Calu3 (cell line): Measurements from ENCODE around the gene TCEA3. TPM values are rescaled to one million over a fixed set of nuclear protein-coding genes. Genes with fewer than 3 reads are reported as not detected.

Experiments
- BruUV-seq: library from RNA; stranded (reverse); fragments of 400-500 nt; replicated peaks from 2 replicates; lab custom pipeline; 2021; lab: Mats Ljungman, UMichigan
- CTCF ChIA-PET: fragments of 300-600 bp; sonication (Branson Sonifier 250); formaldehyde crosslinking; loops from one replicate; lab custom pipeline; 2022; ENCODE audit warnings: antibody characterized with exemption; lab: Charles Lee
- DNase-seq: peaks from one replicate; pipeline ENCODE4 v3.0.0; 2022
- H3K27ac Mint-ChIP-seq: one replicate; pipeline ENCODE4 v1.8.0; 2022; ENCODE audit warnings: mixed read lengths; ENCODE audit not compliant: unreplicated experiment
- H3K27me3 Mint-ChIP-seq: one replicate; pipeline ENCODE4 v1.8.0; 2022; ENCODE audit warnings: mixed read lengths; ENCODE audit not compliant: unreplicated experiment
- H3K36me3 Mint-ChIP-seq: one replicate; pipeline ENCODE4 v1.8.0; 2022; ENCODE audit warnings: mild to moderate bottlenecking, moderate library complexity, mixed read lengths; ENCODE audit not compliant: insufficient read depth, unreplicated experiment
- H3K4me1 Mint-ChIP-seq: one replicate; pipeline ENCODE4 v1.8.0; 2022; ENCODE audit warnings: mild to moderate bottlenecking, low read depth, mixed read lengths; ENCODE audit not compliant: unreplicated experiment
- H3K4me3 Mint-ChIP-seq: one replicate; pipeline ENCODE4 v1.8.0; 2022; ENCODE audit warnings: mild to moderate bottlenecking, low read depth, moderate library complexity, mixed read lengths; ENCODE audit not compliant: unreplicated experiment
- H3K9me3 Mint-ChIP-seq: one replicate; pipeline ENCODE4 v1.8.0; 2022; ENCODE audit warnings: low read depth, mixed read lengths; ENCODE audit not compliant: unreplicated experiment
- intact Hi-C: fragments of 100-400 bp; cut with micrococcal nuclease; formaldehyde crosslinking; loops from one replicate; pipeline ENCODE4 v1.10.0; 2022; ENCODE audit not compliant: unreplicated experiment
- total RNA-seq: library from RNA; stranded (reverse); gene quantifications from 2 replicates; pipeline ENCODE4 v1.2.3, GENCODE V29; 2022
- TF ChIP-seq, protein P1 (sequence below): fragments of 200-600 bp; IDR thresholded peaks from one replicate; pipeline ENCODE4 v1.8.0; 2022; ENCODE audit warnings: antibody characterized with exemption; ENCODE audit not compliant: unreplicated experiment

The TCEA3 gene
- total RNA-seq, 1 experiment from 2014 or later: 1.5 TPM

DNA sequence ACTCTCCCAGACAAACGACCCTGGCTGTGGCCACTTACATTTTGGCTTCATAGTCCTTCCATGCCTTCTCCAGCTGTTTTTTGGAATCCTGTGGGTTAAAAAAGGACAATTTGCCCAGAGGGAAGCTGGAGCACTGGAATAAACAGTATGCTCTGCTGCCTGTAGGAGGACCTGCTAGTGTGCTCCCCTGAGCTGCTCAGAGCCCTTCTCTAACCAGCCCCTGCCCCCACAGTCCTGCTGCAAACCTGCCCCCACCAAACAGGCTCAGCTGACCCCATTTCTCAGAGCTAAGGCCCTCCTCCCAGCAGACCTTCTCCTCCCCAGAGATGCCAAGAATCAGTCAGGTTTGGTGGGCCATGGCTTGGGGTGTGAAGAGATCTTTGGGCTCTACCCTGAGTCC lies 26.9 kb upstream of the TCEA3 start:
- no peak for DNase-seq
- peaks cover 19% of the 10 kb centered on the region for H3K27me3 Mint-ChIP-seq
- H3K36me3 Mint-ChIP-seq: peaks cover 5% of the 10 kb centered on the region
- no peak overlapping the region for H3K4me3 Mint-ChIP-seq
- CTCF ChIA-PET: interaction anchor here (0.5 to 1.4 kb wide), 7 partner anchors 15 to 107 kb away, joined by 3 to 9 read pairs (median 5); partner anchors contain the start of genes ASAP3 and HNRNPR
- intact Hi-C loops: no loop called here
- no TSS peak for BruUV-seq
- peaks cover 27% of the 10 kb centered on the region for H3K4me1 Mint-ChIP-seq
- H3K9me3 Mint-ChIP-seq: no peaks in the 10 kb centered on the region
- TF ChIP-seq, protein P1, sequence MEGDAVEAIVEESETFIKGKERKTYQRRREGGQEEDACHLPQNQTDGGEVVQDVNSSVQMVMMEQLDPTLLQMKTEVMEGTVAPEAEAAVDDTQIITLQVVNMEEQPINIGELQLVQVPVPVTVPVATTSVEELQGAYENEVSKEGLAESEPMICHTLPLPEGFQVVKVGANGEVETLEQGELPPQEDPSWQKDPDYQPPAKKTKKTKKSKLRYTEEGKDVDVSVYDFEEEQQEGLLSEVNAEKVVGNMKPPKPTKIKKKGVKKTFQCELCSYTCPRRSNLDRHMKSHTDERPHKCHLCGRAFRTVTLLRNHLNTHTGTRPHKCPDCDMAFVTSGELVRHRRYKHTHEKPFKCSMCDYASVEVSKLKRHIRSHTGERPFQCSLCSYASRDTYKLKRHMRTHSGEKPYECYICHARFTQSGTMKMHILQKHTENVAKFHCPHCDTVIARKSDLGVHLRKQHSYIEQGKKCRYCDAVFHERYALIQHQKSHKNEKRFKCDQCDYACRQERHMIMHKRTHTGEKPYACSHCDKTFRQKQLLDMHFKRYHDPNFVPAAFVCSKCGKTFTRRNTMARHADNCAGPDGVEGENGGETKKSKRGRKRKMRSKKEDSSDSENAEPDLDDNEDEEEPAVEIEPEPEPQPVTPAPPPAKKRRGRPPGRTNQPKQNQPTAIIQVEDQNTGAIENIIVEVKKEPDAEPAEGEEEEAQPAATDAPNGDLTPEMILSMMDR: no peak
- H3K27ac Mint-ChIP-seq: no peak overlapping the region

DNA sequence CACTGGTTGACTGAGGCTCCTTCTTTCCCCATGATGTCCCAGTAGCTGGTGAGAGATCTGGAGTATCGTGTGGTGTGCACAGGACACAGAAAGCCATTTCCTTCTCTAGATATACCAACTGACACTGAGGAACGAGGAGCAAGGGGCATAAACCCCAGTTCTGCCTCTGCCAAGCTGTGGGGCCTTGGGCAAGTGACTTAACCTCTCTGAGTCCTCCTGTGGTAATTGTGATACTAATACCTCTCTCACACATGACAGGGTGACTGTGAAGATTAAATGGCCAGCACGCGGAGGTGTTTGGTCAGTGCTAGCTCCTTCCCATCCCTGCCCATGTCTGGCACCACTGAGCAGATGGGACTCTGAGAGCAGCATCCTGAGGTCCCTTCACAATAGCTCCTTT lies 26.3 kb upstream of the TCEA3 start:
- DNase-seq: no peak
- Mint-ChIP-seq H3K9me3 (no peaks in the 10 kb centered on the region), H3K36me3 (peaks cover 5% of the 10 kb centered on the region), H3K27ac (no peak overlapping the region), H3K27me3 (peaks cover 13% of the 10 kb centered on the region), H3K4me1 (peaks cover 27% of the 10 kb centered on the region), H3K4me3 (no peak overlapping the region)
- CTCF ChIA-PET: interaction anchor here (0.5 to 1.4 kb wide), 2 partner anchors 35 to 106 kb away, joined by 3 to 9 read pairs; partner anchors contain the start of gene HNRNPR
- intact Hi-C loops: no loop called here
- TF ChIP-seq, protein P1: no peak
- BruUV-seq: no TSS peak

DNA sequence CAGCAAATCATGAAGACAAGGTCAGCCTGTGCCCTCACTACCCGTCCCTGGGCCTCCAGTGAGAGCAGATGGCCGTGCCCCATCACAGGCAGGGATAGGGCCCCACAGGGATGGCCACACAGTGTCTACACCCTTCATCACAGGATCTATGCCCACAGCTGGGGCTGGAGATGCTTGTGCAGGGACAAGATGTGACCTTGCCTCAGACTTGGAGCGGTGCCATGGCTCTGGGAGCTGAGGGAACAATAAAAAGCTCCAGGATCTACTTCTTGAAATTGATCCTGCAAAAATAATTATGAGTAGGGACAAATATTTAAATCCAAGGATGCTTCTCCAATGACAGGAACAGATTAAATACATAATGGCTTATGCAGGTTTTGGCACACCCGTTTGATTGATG lies 25.4 kb upstream of the TCEA3 start:
- H3K36me3 Mint-ChIP-seq: peaks cover 5% of the 10 kb centered on the region
- CTCF ChIA-PET: no interaction called here
- H3K4me1 Mint-ChIP-seq: peaks cover 27% of the 10 kb centered on the region
- no peaks in the 10 kb centered on the region for H3K9me3 Mint-ChIP-seq
- H3K27me3 Mint-ChIP-seq: peaks cover 4% of the 10 kb centered on the region
- H3K27ac Mint-ChIP-seq: no peak overlapping the region
- no TSS peak for BruUV-seq
- TF ChIP-seq, protein P1: no peak
- intact Hi-C loops: no loop called here
- no peak for DNase-seq
- H3K4me3 Mint-ChIP-seq: no peak overlapping the region

DNA sequence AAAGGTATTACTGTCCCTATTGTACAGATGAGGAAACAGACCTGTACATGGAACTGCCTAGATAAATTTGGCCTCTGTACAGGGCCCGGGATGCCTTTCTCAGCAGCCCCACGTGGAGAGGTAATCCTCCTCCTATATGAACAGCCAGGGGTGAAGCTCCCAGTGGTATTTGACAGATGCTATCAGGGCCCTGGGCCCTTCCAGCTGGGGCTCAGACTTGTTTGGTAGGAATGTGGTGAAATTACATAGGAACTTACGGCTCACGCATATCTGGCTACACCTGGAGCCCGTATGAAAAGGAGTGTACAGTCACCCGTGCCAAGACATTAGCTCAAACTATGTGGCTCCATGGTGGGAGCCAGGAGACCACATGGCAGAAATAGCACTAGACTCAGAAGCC lies 24.8 kb upstream of the TCEA3 start:
- H3K4me3 Mint-ChIP-seq: no peak overlapping the region
- TF ChIP-seq, protein P1: no peak
- H3K4me1 Mint-ChIP-seq: peaks cover 27% of the 10 kb centered on the region
- no peak for DNase-seq
- no peaks in the 10 kb centered on the region for H3K27me3 Mint-ChIP-seq
- H3K27ac Mint-ChIP-seq: no peak overlapping the region
- H3K36me3 Mint-ChIP-seq: peaks cover 5% of the 10 kb centered on the region
- CTCF ChIA-PET: no interaction called here
- no TSS peak for BruUV-seq
- no peaks in the 10 kb centered on the region for H3K9me3 Mint-ChIP-seq
- intact Hi-C loops: no loop called here
